Measurements from ENCODE around the gene FNTB.
A peak's percentile ranks its signal among the peaks of the same experiment; 100 is the strongest.

FNTB gene, protein sequence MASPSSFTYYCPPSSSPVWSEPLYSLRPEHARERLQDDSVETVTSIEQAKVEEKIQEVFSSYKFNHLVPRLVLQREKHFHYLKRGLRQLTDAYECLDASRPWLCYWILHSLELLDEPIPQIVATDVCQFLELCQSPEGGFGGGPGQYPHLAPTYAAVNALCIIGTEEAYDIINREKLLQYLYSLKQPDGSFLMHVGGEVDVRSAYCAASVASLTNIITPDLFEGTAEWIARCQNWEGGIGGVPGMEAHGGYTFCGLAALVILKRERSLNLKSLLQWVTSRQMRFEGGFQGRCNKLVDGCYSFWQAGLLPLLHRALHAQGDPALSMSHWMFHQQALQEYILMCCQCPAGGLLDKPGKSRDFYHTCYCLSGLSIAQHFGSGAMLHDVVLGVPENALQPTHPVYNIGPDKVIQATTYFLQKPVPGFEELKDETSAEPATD

DNA sequence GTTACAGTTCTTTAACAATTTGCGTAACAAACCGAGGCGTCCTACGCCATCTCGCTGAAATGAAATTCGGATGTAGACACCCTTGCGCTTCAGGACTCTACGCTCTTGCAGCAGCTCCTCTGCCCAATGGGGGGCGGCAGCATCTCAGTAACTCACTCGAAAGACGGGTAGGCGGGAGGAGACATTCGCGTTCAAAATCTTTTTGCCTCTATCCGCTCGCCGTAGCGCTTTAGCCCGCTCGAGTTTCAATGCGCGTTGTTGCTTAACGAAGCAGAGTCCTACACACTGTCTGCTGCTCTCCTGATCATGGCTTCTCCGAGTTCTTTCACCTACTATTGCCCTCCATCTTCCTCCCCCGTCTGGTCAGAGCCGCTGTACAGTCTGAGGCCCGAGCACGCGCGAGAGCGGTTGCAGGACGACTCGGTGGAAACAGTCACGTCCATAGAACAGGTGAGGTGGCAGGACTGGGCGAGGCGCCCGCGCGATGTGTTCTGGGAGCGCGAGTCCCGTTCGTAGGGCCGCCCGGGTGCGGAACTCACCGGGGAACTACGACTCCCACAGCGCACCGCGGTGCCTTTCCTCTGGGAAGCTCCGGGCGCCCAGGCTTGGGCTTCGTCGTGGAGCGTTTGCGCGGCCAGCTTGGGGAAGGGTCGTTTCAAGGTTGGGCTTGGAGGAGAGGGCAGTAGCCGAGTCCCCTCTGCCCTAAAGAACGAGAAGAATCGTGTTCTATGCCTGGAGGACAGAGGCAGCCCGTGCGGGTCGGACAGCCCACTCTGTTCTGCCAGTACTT, at the start of gene FNTB:
FNTB (plus strand) TSS at position 248 of the 790 bp plus-strand sequence; CDS start at position 307, 59 bp downstream.
- DNase-seq, result peak; percentile 91

DNA sequence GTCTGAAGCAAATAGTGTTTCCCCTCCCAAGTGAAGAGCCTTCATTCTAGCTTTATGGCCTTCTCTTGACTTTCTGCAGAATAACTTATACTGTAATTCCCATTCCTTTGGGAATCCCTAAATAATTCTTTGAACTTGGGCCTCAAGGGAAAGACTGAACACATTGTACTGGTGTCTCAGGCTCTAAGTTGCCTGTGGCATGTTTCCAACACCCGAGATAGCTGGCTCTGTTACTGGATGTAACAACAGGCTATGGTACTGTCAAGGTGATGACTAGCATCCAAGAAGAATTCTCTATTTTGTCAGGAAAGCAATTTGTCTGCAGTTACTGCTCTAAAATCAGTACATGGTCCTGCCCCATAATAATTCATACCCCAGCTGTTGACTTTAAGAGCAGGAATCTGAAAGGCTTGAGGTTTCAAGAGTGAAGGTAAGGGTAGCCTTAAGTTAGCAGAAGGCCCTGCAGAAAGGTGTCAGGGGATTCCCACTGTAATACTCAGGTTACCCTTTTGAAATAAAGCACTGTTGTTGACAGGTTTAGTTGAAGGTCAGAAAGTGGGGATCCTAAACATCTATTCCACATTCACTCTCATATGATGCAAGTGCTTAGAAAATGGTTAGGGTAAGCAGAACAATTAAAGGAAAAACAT, 49.4 kb upstream of the FNTB start:
- no peak for DNase-seq

DNA sequence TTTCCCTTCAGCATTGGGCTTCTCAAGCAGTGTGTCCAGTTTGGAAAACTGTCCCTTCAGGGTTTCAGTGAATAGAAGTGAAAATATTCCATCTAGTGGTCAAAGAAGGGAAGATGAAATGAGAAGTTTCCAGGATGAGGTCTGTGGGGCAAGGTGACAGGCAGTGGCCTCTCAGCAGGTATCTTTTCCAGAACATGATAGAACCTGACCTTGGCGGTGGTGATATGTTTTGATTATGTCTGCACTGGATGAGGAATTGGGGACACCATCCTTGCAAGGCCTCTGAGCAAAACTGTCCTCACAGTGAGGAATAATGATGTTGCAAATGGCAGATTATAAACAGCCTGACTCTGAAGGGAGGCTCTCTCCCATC, 48.9 kb upstream of the FNTB start:
- DNase-seq, result no peak

DNA sequence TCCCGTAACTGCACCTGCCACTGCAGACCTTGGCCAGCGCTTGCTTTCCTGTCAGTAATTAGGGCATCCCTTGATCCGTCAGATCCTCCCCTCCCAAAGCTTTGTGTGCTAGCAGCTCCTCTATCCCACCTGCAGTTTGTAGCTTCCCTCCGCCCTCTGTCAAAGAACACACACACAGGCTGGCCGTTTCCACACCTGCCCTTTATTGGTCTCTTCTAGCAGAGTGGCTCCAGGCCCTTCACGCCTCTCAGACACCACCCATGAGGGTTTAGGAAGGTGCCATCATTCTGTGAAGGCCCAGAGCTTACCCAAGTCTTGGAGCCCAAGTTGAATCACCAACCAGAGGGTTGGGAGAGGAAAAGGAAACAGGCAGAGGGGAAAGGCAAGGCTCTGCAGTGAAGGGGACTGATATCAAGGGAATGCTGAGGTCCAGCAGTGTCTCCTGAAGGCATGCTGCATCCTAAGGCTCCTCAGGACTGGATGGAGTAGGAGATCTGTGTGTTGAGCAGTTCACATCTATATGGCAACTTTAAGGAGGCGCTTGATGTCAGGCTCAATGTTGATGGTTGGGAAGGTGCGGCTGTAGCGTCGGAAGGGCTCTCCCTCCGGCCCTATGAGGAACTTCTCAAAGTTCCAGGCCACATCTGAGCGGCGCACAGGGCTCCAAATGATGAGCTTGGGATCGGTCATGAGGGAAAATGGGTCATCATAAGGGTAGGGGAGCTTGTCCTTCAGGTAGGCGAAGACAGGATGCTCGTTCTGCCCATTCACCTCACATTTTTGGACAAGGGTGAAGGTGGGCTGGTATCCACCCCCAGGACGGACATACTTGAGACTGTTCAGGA, 47.5 kb upstream of the FNTB start:
- DNase-seq, result no peak

DNA sequence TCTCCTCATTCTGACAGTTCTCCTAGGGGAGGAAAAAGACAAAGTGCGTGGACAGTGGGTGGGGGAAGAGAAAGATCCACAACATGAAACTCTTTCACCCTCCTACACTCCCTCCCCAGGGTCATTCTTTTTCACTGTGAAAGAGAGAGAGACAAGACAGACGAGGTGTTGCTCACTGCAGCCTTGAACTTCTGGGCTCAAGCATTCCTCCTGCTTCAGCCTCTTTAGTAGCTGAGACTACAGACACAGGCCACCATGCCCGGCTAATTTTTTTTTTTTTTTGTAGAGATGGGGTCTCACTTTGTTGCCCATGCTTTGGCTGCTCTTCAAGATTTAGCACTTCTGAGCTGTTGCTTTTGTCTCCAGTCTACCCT, 46.9 kb upstream of the FNTB start:
- no peak for DNase-seq

DNA sequence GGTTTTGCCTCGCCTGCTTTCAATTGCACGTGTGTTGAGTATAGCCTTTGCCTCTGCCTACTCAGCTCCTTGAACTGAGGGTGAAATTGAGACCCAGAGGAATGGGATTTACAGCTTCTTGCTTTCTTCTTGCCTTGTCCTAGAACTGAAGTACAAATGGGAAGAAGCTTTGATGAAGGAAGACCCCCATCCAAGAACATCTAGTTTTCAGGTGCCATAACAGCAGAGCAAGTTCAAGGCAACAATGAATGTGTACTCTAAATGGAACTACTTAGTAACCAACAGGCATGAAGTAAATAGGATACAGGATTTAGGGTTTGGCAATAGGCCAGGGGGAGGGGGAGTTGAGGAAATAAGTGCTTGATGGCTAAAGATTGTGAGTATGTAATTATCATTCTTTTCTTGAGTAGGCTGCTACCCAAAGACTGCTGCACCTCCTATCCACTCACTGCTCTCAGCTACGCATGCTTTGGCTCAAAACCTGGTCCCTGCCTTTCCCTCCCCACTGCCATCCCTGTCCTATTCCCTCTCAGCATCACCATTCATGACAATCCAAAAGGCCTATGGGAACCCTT, 46.3 kb upstream of the FNTB start:
- DNase-seq, result no peak

DNA sequence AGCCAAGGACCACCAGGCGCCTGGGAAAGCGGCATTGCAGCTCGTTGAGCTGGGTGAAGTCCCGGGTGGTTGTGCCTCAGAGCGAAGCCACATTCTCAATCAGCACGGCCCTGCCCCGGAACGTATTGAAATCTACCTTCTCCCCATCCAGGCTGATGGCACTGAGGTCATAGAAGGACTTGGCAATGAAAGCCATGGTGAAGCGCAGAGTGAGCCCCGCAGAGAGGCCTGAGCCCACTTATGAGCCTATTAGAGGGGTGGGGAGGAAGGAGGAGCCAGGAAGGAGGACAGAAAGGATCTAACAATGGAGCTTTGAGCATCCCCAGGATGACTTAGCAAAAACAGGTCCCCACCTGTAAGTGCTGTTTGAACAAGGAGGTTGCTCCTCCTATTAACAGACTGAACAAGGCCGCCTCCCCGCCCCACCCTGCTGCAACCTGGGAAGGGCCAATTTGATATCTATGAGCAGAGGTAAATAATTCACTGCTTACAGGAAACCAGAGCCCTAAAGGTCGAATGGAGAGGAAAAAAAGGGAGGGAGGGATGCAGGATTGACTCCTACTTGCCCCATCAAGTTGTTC, 44.1 kb upstream of the FNTB start, which contains the start of gene GPX2:
GPX2 (minus strand) TSS at position 215 of the 581 bp plus-strand sequence; CDS start at position 196, 19 bp downstream.
- DNase-seq, result no peak

DNA sequence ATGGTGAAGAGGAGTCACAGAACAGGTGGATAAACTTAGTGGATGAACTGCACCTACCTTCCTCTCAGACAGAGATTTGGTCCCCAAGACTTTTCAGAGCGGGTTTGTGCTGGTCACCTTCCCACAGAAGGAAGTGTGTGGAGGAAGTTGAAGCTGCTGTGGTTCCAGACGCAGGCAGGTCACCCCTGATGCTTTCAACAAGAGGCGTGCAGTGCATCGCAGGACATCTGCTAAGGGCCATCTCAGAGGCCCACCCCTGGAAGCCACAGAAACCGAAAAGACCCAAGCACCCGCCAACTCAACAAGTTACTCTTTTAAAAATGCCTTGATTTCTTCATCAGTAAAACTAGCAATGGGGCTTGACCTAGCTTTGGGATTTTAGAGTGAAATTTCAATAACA, 43.1 kb upstream of the FNTB start:
- DNase-seq, result no peak

DNA sequence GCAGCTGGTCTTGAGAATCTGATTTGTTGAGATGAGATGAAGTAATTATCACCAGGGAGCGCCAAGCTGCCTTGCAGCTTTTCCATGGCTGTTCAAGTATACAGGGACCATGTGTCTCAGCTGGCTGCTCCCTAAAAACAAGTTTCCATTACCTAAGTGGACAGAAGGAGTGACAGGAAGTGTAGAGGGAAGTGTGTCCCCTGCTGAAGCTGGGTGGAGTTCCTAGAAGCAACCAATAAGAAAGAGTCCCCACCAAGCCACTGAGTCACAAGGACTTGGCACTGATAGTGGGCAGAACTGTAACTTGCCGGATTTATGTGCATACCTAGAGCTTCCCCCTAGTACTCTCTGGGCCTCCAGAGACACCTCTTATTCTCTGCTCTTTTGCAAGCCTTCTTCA, 42.7 kb upstream of the FNTB start:
- DNase-seq, result no peak

DNA sequence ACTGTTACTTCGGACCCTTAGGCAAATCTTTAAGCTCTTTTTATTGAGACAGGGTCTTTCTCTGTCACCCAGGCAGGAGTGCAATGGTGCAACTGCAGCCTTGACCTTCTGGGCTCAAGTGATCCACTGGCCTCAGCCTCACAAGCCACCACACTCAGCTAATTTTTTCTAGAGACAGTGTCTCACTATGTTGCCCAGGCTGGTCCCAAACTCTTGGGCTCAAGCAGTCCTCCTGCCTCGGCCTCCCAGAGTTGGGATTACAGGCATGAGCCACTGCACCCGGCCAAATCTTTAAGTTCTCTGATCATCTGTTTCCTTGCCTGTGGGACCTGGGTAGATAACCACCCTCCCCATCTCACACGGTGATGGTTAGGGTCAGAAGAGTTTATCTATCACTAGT, 41.8 kb upstream of the FNTB start:
- DNase-seq, result no peak

DNA sequence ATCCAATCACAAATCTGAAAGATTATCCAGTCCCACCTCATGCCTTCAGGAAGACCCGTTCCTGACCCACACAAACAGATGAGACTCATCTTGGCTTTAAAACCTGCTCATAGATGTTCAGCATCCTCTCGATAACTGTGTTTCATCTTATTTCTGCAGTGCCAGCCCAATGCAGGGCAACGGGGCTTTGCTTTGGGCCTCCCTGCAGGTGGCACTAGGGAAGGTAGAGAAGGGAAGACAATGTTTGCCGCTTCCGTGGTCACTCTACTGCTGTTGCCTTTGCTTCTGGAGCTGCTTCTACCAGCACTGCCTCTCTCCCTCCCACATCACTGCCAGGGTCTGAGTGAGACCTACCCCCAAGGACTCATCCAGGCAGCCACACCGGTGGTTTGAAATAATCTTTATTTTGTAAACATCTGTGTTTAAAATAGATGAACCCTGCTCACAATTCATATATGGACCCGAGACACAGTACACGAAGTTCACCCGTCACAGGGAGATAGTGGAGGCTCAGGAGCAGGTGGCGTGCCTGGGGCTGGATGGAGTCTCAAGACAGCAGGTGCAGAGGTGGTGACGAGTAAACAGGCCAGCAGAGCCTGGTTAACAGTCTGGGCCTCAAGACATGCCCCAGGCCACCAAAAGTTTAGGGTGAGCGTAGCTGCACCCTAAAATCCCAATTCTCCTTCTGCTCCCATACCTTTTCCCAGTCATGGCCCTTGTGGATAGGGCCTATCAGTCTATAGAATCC, 41.1 kb upstream of the FNTB start:
- no peak for DNase-seq

DNA sequence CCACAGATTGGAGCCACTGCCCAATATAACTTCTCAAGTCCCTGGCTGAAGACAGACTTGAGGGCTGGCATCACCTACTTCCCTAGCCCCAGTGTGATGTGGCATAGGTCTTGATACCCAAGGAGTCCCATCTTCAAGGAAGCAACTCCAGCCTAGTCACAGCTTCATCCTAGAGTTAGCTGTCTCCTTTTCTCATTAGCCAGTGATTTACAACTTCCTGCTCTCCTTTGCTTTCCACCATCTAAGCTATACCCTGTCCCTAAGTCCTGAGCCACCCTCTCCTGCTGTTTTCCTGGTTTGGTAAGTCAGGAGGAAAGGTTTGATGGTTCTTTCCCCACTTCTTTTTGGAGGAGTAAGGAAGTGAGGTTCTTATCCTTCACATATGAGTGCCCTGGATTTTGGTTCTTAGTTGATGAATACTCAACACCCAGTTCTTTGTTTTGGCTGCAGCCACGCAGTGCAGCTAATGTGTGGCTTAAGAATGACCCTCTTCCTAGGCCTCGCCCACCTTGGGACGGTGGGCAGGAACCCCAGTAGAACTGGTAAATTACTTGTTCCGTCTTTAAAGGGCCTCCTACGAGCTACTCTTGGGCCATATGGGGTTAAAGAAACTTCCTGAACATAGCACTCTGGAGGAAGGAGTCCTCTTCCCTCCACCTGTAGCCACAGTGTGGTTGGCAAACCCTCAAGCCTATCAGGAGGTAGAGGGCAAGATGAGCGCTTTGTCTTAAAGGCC, 40.2 kb upstream of the FNTB start:
- no peak for DNase-seq

DNA sequence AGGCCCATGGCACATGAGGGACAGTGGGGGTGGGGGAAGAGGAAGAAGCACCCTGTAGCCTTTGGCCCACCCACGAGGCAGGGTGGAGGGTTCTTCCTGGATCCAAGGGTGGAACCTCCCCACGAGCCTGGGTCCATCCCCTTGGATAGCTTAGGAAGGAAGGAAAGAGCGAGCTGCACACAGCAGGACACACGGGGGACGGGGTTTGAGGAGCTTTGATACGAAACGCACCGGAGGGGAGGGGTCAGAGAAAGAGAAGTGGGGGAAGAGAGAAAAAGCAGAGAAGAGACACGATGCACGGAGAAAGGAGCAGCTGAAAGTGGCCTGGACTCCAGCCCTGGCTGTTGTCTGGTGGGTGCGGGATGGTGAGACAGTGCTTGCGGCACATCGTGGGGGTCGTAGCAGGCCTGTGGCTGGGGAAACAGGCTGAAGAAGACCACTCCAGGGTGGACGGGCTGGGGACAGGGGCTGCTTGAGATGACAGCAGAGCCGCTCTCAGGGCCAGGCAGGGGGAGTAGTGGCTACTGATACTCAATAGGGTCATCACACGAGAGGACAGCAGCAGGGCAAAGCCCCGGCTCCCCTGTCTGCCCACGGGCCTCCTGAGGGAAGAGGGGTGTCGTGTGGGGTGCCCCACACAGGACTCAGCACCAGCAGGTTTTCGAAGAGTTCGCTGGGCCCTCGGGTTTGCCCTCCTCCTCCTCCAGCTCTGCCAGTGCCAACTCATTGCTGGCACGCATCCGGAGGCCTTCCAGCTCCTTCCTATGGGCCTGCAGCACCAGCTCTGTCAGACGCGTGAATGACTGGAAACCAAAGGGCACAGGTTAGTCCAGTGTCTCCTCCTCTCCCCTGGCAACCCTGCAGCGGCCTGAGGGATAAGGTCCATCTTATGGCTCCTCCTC, 38.7 kb upstream of the FNTB start:
- DNase-seq, result no peak

DNA sequence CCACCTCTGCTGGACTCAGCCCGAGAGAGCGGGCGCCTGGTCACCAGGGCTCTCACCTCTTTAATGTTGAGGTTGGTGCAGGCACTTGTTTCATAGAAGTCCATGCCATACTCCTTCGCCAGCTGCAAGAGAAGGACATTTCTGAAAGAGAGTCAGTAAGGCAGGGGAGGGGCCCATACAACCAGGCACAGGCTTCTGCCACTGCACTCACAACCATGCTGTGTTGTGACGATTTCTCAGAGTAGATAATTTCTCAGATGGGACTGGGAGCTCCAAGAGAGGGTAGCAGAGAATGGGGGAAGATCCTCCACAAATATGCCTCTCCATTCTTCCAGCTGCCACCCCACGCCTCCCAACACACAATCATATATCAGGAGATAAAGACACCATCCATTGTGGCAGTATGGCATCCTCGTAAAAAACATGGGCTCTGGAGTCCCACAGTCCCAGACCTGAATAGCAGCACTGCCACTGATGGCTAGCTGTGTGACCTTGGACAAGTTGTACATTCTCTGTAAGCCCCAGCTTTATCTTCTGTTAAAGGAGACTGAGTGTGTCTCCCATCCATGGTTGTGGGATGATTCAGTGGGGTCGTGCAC, 38.0 kb upstream of the FNTB start:
- DNase-seq, result no peak

DNA sequence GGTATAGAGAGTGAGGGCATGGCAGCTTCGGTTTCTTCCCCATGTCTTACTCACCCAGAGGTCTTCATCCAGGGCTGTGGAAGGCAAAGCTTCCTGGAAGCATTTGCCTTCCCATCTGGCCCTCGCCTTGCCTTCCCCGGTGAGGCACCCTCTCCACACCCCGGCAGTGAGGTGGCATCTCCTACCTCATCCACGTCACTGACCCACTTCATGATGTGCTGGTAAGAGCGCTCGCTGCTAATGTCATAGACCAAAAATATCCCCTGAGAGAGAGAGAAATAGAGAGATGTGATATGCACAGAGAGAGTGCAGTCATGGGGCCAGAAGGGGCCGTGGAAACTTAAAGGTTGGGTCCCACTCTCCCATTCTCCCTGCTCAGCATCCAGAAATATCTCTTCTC, 35.8 kb upstream of the FNTB start:
- DNase-seq, result no peak

DNA sequence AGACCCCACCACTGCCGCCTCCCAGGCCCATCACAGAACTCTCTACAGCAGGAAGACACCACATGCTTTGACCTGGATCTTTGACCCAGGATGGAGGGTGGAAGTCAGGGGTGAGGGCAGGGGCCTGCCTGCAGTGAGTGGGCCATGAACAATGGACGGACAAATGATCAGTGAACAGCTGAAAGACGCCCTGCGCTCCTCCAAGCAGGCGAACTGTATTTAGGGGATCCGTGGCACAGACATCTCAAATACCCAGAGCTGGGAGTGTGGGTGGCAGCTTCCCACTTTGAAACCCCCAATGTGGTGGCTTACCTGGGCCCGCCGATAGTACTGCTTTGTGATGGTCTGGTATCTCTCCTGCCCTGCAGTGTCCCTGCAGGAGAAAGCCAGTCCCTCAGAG, 35.4 kb upstream of the FNTB start:
- DNase-seq, result no peak

DNA sequence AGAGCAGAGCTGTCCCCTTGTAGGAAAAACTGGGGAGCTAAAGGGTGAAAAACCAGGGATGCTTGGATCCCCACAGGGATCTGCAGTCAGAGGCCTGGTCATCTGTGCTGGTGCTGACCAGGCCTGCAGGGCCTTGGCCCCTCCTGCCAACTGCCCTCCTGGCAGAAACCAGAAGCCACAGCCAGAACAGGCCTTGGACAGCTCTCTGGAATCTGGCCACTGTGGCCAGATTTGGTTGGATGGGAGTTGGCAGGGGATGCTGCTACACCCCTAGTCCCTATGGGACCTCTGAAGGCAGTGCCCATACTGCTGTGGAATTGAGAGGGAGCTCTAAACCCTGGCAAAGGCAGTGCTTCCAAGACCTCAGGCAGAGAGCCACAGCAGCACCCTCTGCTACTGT, 35.0 kb upstream of the FNTB start:
- no peak for DNase-seq

DNA sequence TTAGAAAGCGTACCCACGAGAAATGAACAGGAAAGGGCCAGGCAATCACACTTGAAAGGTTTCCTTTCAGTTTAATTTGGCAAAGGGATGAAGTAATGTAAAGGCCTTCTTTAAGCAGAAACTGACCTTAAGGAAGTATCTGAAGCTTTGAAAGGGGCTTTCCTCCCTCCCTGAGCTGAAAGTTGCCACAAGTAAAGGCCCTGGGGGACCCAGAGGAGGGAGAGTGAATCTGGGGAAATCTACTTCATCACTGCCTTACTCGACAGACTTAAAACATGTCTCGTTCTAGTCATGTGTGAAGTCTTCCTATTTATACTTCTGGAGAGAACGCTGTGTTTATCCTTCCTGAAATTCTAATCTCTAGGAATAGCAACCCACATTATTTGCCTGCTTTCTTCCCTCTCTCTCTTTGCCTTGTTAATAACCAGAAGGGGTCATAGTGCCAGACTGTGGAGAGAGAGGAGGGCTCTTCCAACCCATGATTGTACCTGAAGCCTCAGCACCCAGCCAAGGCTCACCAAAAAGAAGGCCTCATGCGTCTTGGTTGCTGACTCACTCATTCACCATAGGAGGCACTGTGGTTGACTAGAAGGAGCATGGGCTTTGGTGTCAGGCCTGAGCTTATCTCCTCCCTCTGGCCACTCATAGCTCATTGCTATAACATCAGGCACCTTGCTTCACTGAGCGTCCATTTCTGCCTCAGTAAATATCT, 33.9 kb upstream of the FNTB start:
- no peak for DNase-seq
